Panc1 (cell line): Measurements from ENCODE around the gene KCNMA1. TPM values are rescaled to one million over a fixed set of nuclear protein-coding genes. Genes with fewer than 3 reads are reported as not detected.

Source experiments
- ATAC-seq: fragments of 200-7000 bp; cut with Tn5 transposase; 2 replicates; pipeline ENCODE4 v1.9.1; 2020; ENCODE audit warnings: mild to moderate bottlenecking, moderate library complexity
- BruUV-seq: library from RNA; stranded (reverse); fragments of 400-500 nt; replicated peaks from 2 replicates; lab custom pipeline; 2021; lab: Mats Ljungman, UMichigan
- CTCF ChIA-PET: fragments of 300-600 bp; sonication (Branson Sonifier 250); formaldehyde crosslinking; loops from one replicate; lab custom pipeline; 2022; ENCODE audit warnings: antibody characterized with exemption; lab: Charles Lee
- POLR2A ChIA-PET: fragments of 300-600 bp; sonication (Branson Sonifier 250); formaldehyde crosslinking; loops from one replicate; lab custom pipeline; 2022; ENCODE audit warnings: antibody characterized with exemption; lab: Charles Lee
- DNase-seq: peaks from one replicate; pipeline ENCODE4 v3.0.0-alpha.2; 2010; ENCODE audit warnings: low read depth, low spot score
- H3K27ac ChIP-seq: 2 replicates; pipeline ENCODE4 v1.5.1; 2011; ENCODE audit warnings: mild to moderate bottlenecking, low read length, inconsistent platforms
- H3K27me3 ChIP-seq: fragments of 200-500 bp; sonication (Bioruptor generic); 2 replicates; pipeline ENCODE4 v1.6.0; 2014; ENCODE audit warnings: low read length, inconsistent platforms; ENCODE audit not compliant: control insufficient read depth, insufficient read depth
- H3K36me3 ChIP-seq: fragments of 200-500 bp; sonication (Bioruptor generic); 2 replicates; pipeline ENCODE4 v1.5.1; 2014; ENCODE audit warnings: inconsistent platforms, mild to moderate bottlenecking, low read length, moderate library complexity; ENCODE audit not compliant: control insufficient read depth, insufficient read depth
- H3K4me1 ChIP-seq: 2 replicates; pipeline ENCODE4 v1.5.1; 2011; ENCODE audit warnings: inconsistent platforms, mild to moderate bottlenecking, low read length, moderate library complexity; ENCODE audit not compliant: control insufficient read depth, insufficient read depth
- H3K4me3 ChIP-seq, 2 experiments: 2 replicates each; pipeline ENCODE4 v1.5.1; 2011 to 2012; ENCODE audit warnings: low read depth in 2 of 2, low read length in 2 of 2, mild to moderate bottlenecking in 2 of 2, inconsistent platforms in 1 of 2, moderate library complexity in 1 of 2
- H3K9me3 ChIP-seq: fragments of 200-500 bp; sonication (Bioruptor generic); 2 replicates; pipeline ENCODE4 v1.5.1; 2014; ENCODE audit warnings: low read depth, mild to moderate bottlenecking, inconsistent platforms, low read length, moderate library complexity; ENCODE audit not compliant: control insufficient read depth, insufficient read depth
- CTCF ChIP-seq: fragments of 450-650 bp; IDR thresholded peaks from 2 replicates; pipeline ENCODE4 v1.5.1; 2017; ENCODE audit warnings: mild to moderate bottlenecking
- POLR2AphosphoS5 ChIP-seq: IDR thresholded peaks from 2 replicates; pipeline ENCODE4 v1.6.1; 2012; ENCODE audit warnings: mild to moderate bottlenecking, low read depth, low read length, moderate library complexity
- REST ChIP-seq, 2 experiments: IDR thresholded peaks; 2 replicates each; pipeline ENCODE4 v1.6.1; 2011 to 2012; ENCODE audit warnings: low read depth in 2 of 2, control low read depth in 1 of 2, low read length in 1 of 2, mild to moderate bottlenecking in 1 of 2, moderate library complexity in 1 of 2; ENCODE audit not compliant: insufficient read depth in 1 of 2
- SIN3A ChIP-seq: IDR thresholded peaks from 2 replicates; pipeline ENCODE4 v1.6.1; 2012; ENCODE audit warnings: low read depth, mild to moderate bottlenecking, low read length, moderate library complexity, borderline replicate concordance; ENCODE audit not compliant: insufficient read depth
- TCF7L2 ChIP-seq: IDR thresholded peaks from 2 replicates; pipeline ENCODE4 v1.6.1; 2011; ENCODE audit warnings: mild to moderate bottlenecking, low read depth, low read length, inconsistent platforms
- in situ Hi-C: cut with HindIII; loops from 2 replicates; pipeline ENCODE4 v1.10.0; 2016; ENCODE audit warnings: low sequenced_read_pairs, low pct_unique_long_range_greater_than_20kb
- intact Hi-C: fragments of 100-400 bp; cut with micrococcal nuclease; formaldehyde crosslinking; loops from one replicate; pipeline ENCODE4 v1.10.0; 2022; ENCODE audit not compliant: unreplicated experiment
- total RNA-seq: library from RNA; stranded (reverse); gene quantifications from one replicate; pipeline ENCODE4 v1.2.1, GENCODE V29; 2021; ENCODE audit not compliant: unreplicated experiment

KCNMA1 gene
- total RNA-seq, 1 experiment from 2014 or later, result 91.9 TPM

GRCh38 chr10:77393821-77394501 is 243.6 kb downstream of the KCNMA1 start:
- Histone ChIP-seq H3K27me3 (no peaks in the 10 kb centered on the region), H3K27ac (peak overlapping the region; percentile 80), H3K4me3 (no peak overlapping the region), H3K4me1 (peaks cover 62% of the 10 kb centered on the region), H3K9me3 (no peaks in the 10 kb centered on the region), H3K36me3 (no peaks in the 10 kb centered on the region)
- intact Hi-C loops, result loop anchor here (5.0 kb wide), 3 partner anchors 118 to 248 kb away; no protein-coding TSS in a partner anchor
- no peak for DNase-seq
- ChIA-PET CTCF (interaction anchor here (2.4 kb wide), 1 partner anchor 247 kb away, joined by 8 read pairs; no protein-coding TSS in a partner anchor), POLR2A (interaction anchor here (0.6 to 1.2 kb wide), 2 partner anchors 119 to 270 kb away, joined by 3 to 4 read pairs; no protein-coding TSS in a partner anchor)
- TF ChIP-seq REST (IDR thresholded peaks at IDR 0.05; ENCODE audit: insufficient read depth in 1 of 2, low read depth in 2 of 2, low read length in 1 of 2) (no peak), POLR2AphosphoS5 (no peak), SIN3A (no peak), TCF7L2 (no peak), CTCF (no peak)
- BruUV-seq, result no TSS peak
- in situ Hi-C loops, result no loop called here
- no peak for ATAC-seq

GRCh38 chr10:77393411-77393810 is 244.2 kb downstream of the KCNMA1 start:
- in situ Hi-C loops, result no loop called here
- CTCF ChIA-PET, result interaction anchor here (2.4 kb wide), 1 partner anchor 248 kb away, joined by 8 read pairs; no protein-coding TSS in a partner anchor
- peaks cover 61% of the 10 kb centered on the region for H3K4me1 ChIP-seq
- no peak for TF ChIP-seq REST (IDR thresholded peaks at IDR 0.05; ENCODE audit: insufficient read depth in 1 of 2, low read depth in 2 of 2, low read length in 1 of 2)
- no peak for TF ChIP-seq SIN3A
- no peak for TF ChIP-seq CTCF
- TF ChIP-seq POLR2AphosphoS5, result no peak
- no peak for TF ChIP-seq TCF7L2
- intact Hi-C loops, result loop anchor here (5.0 kb wide), 3 partner anchors 119 to 249 kb away; no protein-coding TSS in a partner anchor
- H3K4me3 ChIP-seq, result no peak overlapping the region
- ATAC-seq (no peak), DNase-seq (no peak)
- H3K27ac ChIP-seq, result peak overlapping the region; percentile 80
- no peaks in the 10 kb centered on the region for H3K27me3 ChIP-seq
- no peaks in the 10 kb centered on the region for H3K9me3 ChIP-seq
- POLR2A ChIA-PET, result interaction anchor here (1.2 kb wide), 1 partner anchor 120 kb away, joined by 3 read pairs; no protein-coding TSS in a partner anchor
- H3K36me3 ChIP-seq, result no peaks in the 10 kb centered on the region
- BruUV-seq, result no TSS peak
